ENCODE results near the gene TNRC6B. TPM values are rescaled to one million over a fixed set of nuclear protein-coding genes. Genes with fewer than 3 reads are reported as not detected.
A peak's percentile ranks its signal among the peaks of the same experiment; 100 is the strongest.

The TNRC6B gene
- total RNA-seq, 3 donors from 2014 or later, result 32.8 to 53.1 (median 39.7) TPM

DNA sequence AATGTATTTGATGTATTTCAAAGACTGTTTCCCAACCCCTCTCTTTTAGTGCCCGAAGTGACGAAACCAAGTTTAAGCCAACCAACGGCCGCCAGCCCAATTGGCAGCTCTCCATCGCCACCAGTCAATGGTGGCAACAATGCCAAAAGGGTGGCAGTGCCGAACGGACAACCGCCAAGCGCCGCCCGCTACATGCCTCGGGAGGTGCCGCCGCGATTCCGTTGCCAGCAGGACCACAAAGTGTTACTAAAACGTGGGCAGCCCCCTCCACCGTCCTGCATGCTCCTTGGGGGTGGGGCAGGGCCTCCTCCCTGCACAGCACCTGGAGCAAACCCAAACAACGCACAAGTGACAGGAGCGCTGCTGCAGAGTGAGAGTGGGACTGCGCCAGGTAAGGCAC lies 84.1 kb downstream of the TNRC6B start:
- Histone ChIP-seq H3K9me3 (no peaks in the 10 kb centered on the region), H3K36me3 (no peaks in the 10 kb centered on the region), H3K27ac (no peak overlapping the region), H3K4me3 (peak overlapping the region in 2 of 3 donors; percentile 6 to 43), H3K27me3 (no peaks in the 10 kb centered on the region), H3K4me1 (peaks cover 0 to 3% of the 10 kb centered on the region in 2 donors)
- intact Hi-C loops (cut with DNase I; ENCODE audit: low total_unique reads), result no loop called here
- TF ChIP-seq POLR2AphosphoS5 (IDR thresholded peaks at IDR 0.05) (no peak), CTCF (IDR thresholded peaks at IDR 0.05) (no peak), POLR2A (IDR thresholded peaks at IDR 0.05) (no peak)
- no peak for DNase-seq (ENCODE audit: low spot score in 2 of 2)

GRCh38 chr22:40263191-40263590 lies 85.5 kb downstream of the TNRC6B start:
- Histone ChIP-seq H3K4me1 (peaks cover 0 to 3% of the 10 kb centered on the region in 2 donors), H3K27ac (no peak overlapping the region), H3K4me3 (no peak overlapping the region), H3K9me3 (no peaks in the 10 kb centered on the region), H3K27me3 (no peaks in the 10 kb centered on the region), H3K36me3 (no peaks in the 10 kb centered on the region)
- DNase-seq (ENCODE audit: low spot score in 2 of 2), result no peak
- TF ChIP-seq POLR2A (IDR thresholded peaks at IDR 0.05), result no peak
- no peak for TF ChIP-seq POLR2AphosphoS5 (IDR thresholded peaks at IDR 0.05)
- no peak for TF ChIP-seq CTCF (IDR thresholded peaks at IDR 0.05)
- intact Hi-C loops (cut with DNase I; ENCODE audit: low total_unique reads), result no loop called here

- H3K27ac ChIP-seq, result no peak overlapping the region
- H3K4me1 ChIP-seq, result no peaks in the 10 kb centered on the region
- TF ChIP-seq POLR2A (IDR thresholded peaks at IDR 0.05), result no peak
- TF ChIP-seq CTCF (IDR thresholded peaks at IDR 0.05), result no peak
- TF ChIP-seq POLR2AphosphoS5 (IDR thresholded peaks at IDR 0.05), result no peak
- DNase-seq (ENCODE audit: low spot score in 2 of 2), result no peak
- no peaks in the 10 kb centered on the region for H3K27me3 ChIP-seq
- no peak overlapping the region for H3K4me3 ChIP-seq
- H3K9me3 ChIP-seq, result no peaks in the 10 kb centered on the region
- no peaks in the 10 kb centered on the region for H3K36me3 ChIP-seq
- intact Hi-C loops (cut with DNase I; ENCODE audit: low total_unique reads), result no loop called here
Measured at GRCh38 chr22:40265783-40266182, 88.1 kb downstream of the TNRC6B start.

- H3K27me3 ChIP-seq, result no peaks in the 10 kb centered on the region
- TF ChIP-seq POLR2AphosphoS5 (IDR thresholded peaks at IDR 0.05) (no peak), CTCF (IDR thresholded peaks at IDR 0.05) (no peak), POLR2A (IDR thresholded peaks at IDR 0.05) (no peak)
- no peaks in the 10 kb centered on the region for H3K36me3 ChIP-seq
- H3K4me3 ChIP-seq, result no peak overlapping the region
- H3K9me3 ChIP-seq, result no peaks in the 10 kb centered on the region
- H3K27ac ChIP-seq, result no peak overlapping the region
- intact Hi-C loops (cut with DNase I; ENCODE audit: low total_unique reads), result no loop called here
- no peak for DNase-seq (ENCODE audit: low spot score in 2 of 2)
- H3K4me1 ChIP-seq, result no peaks in the 10 kb centered on the region
Measured at GRCh38 chr22:40270031-40270430, 92.3 kb downstream of the TNRC6B start.

DNA sequence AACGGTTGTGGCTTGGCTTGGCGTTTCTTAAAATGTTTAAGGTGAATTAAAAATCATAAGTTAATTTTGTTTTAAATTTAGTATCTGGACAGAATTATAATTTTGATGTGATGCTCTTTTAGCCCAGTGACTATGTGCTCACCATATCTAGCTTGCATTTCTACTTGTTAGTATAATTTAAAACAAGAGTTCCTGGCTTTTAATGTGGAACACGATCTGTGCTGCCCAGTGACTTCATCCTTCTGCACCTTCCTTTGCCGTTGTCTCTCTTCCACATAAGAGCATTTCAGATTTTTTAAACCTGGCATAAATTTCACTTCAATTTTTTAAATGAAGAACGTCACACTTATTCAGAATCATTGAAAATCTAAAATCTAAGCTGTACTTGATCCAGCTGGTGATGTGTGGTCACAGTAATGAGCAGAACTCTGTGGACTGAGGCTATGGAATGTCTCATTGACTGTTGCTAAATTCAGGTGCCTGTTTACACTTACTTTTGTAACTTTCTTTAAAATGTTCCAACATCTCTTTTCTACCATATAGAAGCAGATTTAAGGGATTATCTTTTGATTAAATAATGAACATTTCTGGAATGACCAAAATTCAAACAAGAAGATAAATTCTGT lies 93.1 kb downstream of the TNRC6B start:
- intact Hi-C loops (cut with DNase I; ENCODE audit: low total_unique reads), result no loop called here
- Histone ChIP-seq H3K27ac (peak overlapping the region in 1 of 2 donors; percentile 49), H3K4me1 (no peaks in the 10 kb centered on the region), H3K4me3 (no peak overlapping the region), H3K36me3 (no peaks in the 10 kb centered on the region), H3K9me3 (no peaks in the 10 kb centered on the region), H3K27me3 (no peaks in the 10 kb centered on the region)
- no peak for DNase-seq (ENCODE audit: low spot score in 2 of 2)
- TF ChIP-seq POLR2A (IDR thresholded peaks at IDR 0.05), result no peak
- no peak for TF ChIP-seq POLR2AphosphoS5 (IDR thresholded peaks at IDR 0.05)
- no peak for TF ChIP-seq CTCF (IDR thresholded peaks at IDR 0.05)

All from breast epithelium (tissue), 4 donors.